ENCODE data around the gene TASL. TPM values are rescaled to one million over a fixed set of nuclear protein-coding genes. Genes with fewer than 3 reads are reported as not detected.
"Not testable (repeated sequence)": the region's sequence is repeated elsewhere in the genome, so short reads cannot be mapped to it uniquely, and the experiment has no call there.

TASL gene
- total RNA-seq, 4 donors from 2014 or later = 1.9 to 6.6 TPM; not detected in 2

GRCh38 chrX:30618160-30618765 lies 40.7 kb upstream of the TASL start:
- H3K36me3 ChIP-seq = no peaks in the 10 kb centered on the region
- TF ChIP-seq POLR2A (IDR thresholded peaks at IDR 0.05) (no peak), CTCF (IDR thresholded peaks at IDR 0.05) (peak in 1 of 6 experiments; percentile 6)
- no peak overlapping the region for H3K27ac ChIP-seq
- peaks cover 0 to 10% (median 0%) of the 10 kb centered on the region in 4 donors for H3K9me3 ChIP-seq
- no peak for DNase-seq
- no peak overlapping the region for H3K4me3 ChIP-seq
- H3K27me3 ChIP-seq = no peaks in the 10 kb centered on the region
- no peaks in the 10 kb centered on the region for H3K4me1 ChIP-seq

GRCh38 chrX:30615229-30615628 lies 37.7 kb upstream of the TASL start:
- no peak for DNase-seq
- no peaks in the 10 kb centered on the region for H3K36me3 ChIP-seq
- no peak for TF ChIP-seq CTCF (IDR thresholded peaks at IDR 0.05)
- TF ChIP-seq POLR2A (IDR thresholded peaks at IDR 0.05) = no peak
- H3K27ac ChIP-seq = no peak overlapping the region
- H3K9me3 ChIP-seq = no peaks in the 10 kb centered on the region
- H3K27me3 ChIP-seq = no peaks in the 10 kb centered on the region
- H3K4me3 ChIP-seq = no peak overlapping the region
- no peaks in the 10 kb centered on the region for H3K4me1 ChIP-seq

GRCh38 chrX:30613721-30614120 lies 36.2 kb upstream of the TASL start:
- no peaks in the 10 kb centered on the region for H3K36me3 ChIP-seq
- no peak overlapping the region for H3K27ac ChIP-seq
- no peaks in the 10 kb centered on the region for H3K4me1 ChIP-seq
- DNase-seq = no peak
- no peak for TF ChIP-seq POLR2A (IDR thresholded peaks at IDR 0.05)
- TF ChIP-seq CTCF (IDR thresholded peaks at IDR 0.05) = no peak
- H3K27me3 ChIP-seq = no peaks in the 10 kb centered on the region
- H3K4me3 ChIP-seq = no peak overlapping the region
- no peaks in the 10 kb centered on the region for H3K9me3 ChIP-seq

GRCh38 chrX:30612250-30612655 lies 34.7 kb upstream of the TASL start:
- Histone ChIP-seq H3K36me3 (no peaks in the 10 kb centered on the region), H3K4me3 (no peak overlapping the region), H3K4me1 (no peaks in the 10 kb centered on the region), H3K27ac (no peak overlapping the region), H3K27me3 (no peaks in the 10 kb centered on the region), H3K9me3 (no peaks in the 10 kb centered on the region)
- TF ChIP-seq CTCF (IDR thresholded peaks at IDR 0.05) (no peak), POLR2A (IDR thresholded peaks at IDR 0.05) (no peak)
- no peak for DNase-seq

GRCh38 chrX:30610026-30610425 lies 32.5 kb upstream of the TASL start:
- Histone ChIP-seq H3K4me1 (no peaks in the 10 kb centered on the region), H3K27me3 (no peaks in the 10 kb centered on the region), H3K27ac (no peak overlapping the region), H3K36me3 (no peaks in the 10 kb centered on the region), H3K9me3 (no peaks in the 10 kb centered on the region), H3K4me3 (no peak overlapping the region)
- TF ChIP-seq POLR2A (IDR thresholded peaks at IDR 0.05) (no peak), CTCF (IDR thresholded peaks at IDR 0.05) (no peak)
- DNase-seq = no peak

- H3K4me1 ChIP-seq = no peaks in the 10 kb centered on the region
- no peaks in the 10 kb centered on the region for H3K27me3 ChIP-seq
- no peak overlapping the region for H3K4me3 ChIP-seq
- no peak for DNase-seq
- no peaks in the 10 kb centered on the region for H3K9me3 ChIP-seq
- no peak for TF ChIP-seq CTCF (IDR thresholded peaks at IDR 0.05)
- no peak for TF ChIP-seq POLR2A (IDR thresholded peaks at IDR 0.05)
- H3K27ac ChIP-seq = no peak overlapping the region
- no peaks in the 10 kb centered on the region for H3K36me3 ChIP-seq
These were observed 29.6 kb upstream of the TASL start for GRCh38 chrX:30607155-30607554.

- not testable (repeated sequence) for H3K9me3 ChIP-seq, H3K36me3 ChIP-seq, H3K4me3 ChIP-seq, H3K27me3 ChIP-seq, DNase-seq, H3K27ac ChIP-seq, H3K4me1 ChIP-seq
These were observed 23.0 kb upstream of the TASL start for GRCh38 chrX:30600269-30601176.
